H1 (cell line): ENCODE results near the gene WDR12. TPM values are rescaled to one million over a fixed set of nuclear protein-coding genes. Genes with fewer than 3 reads are reported as not detected.

Source experiments
- CTCF ChIA-PET: fragments of 300-600 bp; sonication (Branson Sonifier 250); formaldehyde crosslinking; loops from one replicate; lab custom pipeline; 2021; ENCODE audit not compliant: partially characterized antibody; lab: Charles Lee
- POLR2A ChIA-PET: fragments of 300-600 bp; sonication (Branson Sonifier 250); formaldehyde crosslinking; loops from one replicate; lab custom pipeline; 2021; ENCODE audit warnings: inconsistent platforms; ENCODE audit not compliant: partially characterized antibody; lab: Charles Lee
- DNase-seq, 2 experiments: peaks; one replicate each; pipeline versions ENCODE4 v3.0.0 to v3.0.0-alpha.2; 2010 to 2022; ENCODE audit warnings: low spot score in 2 of 2, low read depth in 1 of 2, mixed read lengths in 1 of 2
- FAIRE-seq: peaks from 2 replicates; lab custom pipeline; 2011; peaks lifted over from hg19 to GRCh38; lab: Jason Lieb, UNC
- H2AFZ ChIP-seq: 2 replicates; pipeline ENCODE4 v1.8.1; 2012; ENCODE audit warnings: low read length, inconsistent platforms
- H2AK5ac ChIP-seq: 2 replicates; pipeline ENCODE4 v1.6.1; 2013; ENCODE audit warnings: low read depth, low read length
- H2BK120ac ChIP-seq: replicated peaks from 2 replicates; pipeline ENCODE3; 2013; ENCODE audit warnings: low read depth, low read length, inconsistent platforms
- H2BK12ac ChIP-seq: 2 replicates; pipeline ENCODE4 v1.6.1; 2013; ENCODE audit warnings: low read depth, low read length
- H2BK15ac ChIP-seq: 2 replicates; pipeline ENCODE4 v1.6.1; 2013; ENCODE audit warnings: low read length
- H2BK20ac ChIP-seq: 2 replicates; pipeline ENCODE4 v1.6.1; 2013; ENCODE audit warnings: low read length
- H2BK5ac ChIP-seq: 2 replicates; pipeline ENCODE4 v1.6.1; 2013; ENCODE audit warnings: low read depth, low read length
- H3K14ac ChIP-seq: 2 replicates; pipeline ENCODE4 v1.6.1; 2013; ENCODE audit warnings: inconsistent platforms; ENCODE audit not compliant: insufficient read length
- H3K18ac ChIP-seq: 2 replicates; pipeline ENCODE4 v1.6.1; 2013; ENCODE audit warnings: low read length; ENCODE audit errors: extremely low read depth
- H3K23ac ChIP-seq: 2 replicates; pipeline ENCODE4 v1.6.1; 2013; ENCODE audit warnings: inconsistent platforms; ENCODE audit not compliant: insufficient read length
- H3K23me2 ChIP-seq: 2 replicates; pipeline ENCODE4 v1.6.1; 2013; ENCODE audit warnings: low read depth, low read length
- H3K27ac ChIP-seq: 2 replicates; pipeline ENCODE4 v1.6.1; 2011; ENCODE audit warnings: low read depth, low read length, inconsistent platforms
- H3K27me3 ChIP-seq, 4 experiments: replicated peaks in 1 of 4; 1 replicate in 1 of 4; 2 replicates in 3 of 4; pipeline versions ENCODE4 v1.6.1 to v1.8.1; 2011 to 2013; ENCODE audit warnings: low read length in 3 of 4, mild to moderate bottlenecking in 3 of 4, inconsistent platforms in 2 of 4, mixed read lengths in 2 of 4, moderate library complexity in 1 of 4; ENCODE audit not compliant: control insufficient read depth in 3 of 4, insufficient read depth in 3 of 4; ENCODE audit errors: extremely low read depth in 1 of 4
- H3K36me3 ChIP-seq, 4 experiments: 2 replicates each; pipeline versions ENCODE4 v1.6.1 to v1.8.1; 2011 to 2013; ENCODE audit warnings: mild to moderate bottlenecking in 4 of 4, low read length in 3 of 4, moderate library complexity in 2 of 4, control low read depth in 1 of 4, inconsistent platforms in 1 of 4; ENCODE audit not compliant: insufficient read depth in 4 of 4, control insufficient read depth in 2 of 4
- H3K4ac ChIP-seq: replicated peaks from 2 replicates; pipeline ENCODE3; 2013; ENCODE audit warnings: low read length, low read depth, mixed read lengths, inconsistent platforms; ENCODE audit not compliant: insufficient read length
- H3K4me1 ChIP-seq, 4 experiments: replicated peaks in 1 of 4; 1 replicate in 1 of 4; 2 replicates in 3 of 4; pipeline versions ENCODE4 v1.6.1 to v1.8.1; 2011 to 2013; ENCODE audit warnings: low read length in 3 of 4, inconsistent platforms in 2 of 4, mixed read lengths in 1 of 4; ENCODE audit not compliant: insufficient read depth in 4 of 4, control insufficient read depth in 3 of 4
- H3K4me2 ChIP-seq, 2 experiments: 2 replicates each; pipeline versions ENCODE4 v1.6.1 to v1.8.1; 2011 to 2013; ENCODE audit warnings: low read depth in 2 of 2, low read length in 2 of 2, control low read depth in 1 of 2, inconsistent platforms in 1 of 2, mild to moderate bottlenecking in 1 of 2; ENCODE audit not compliant: insufficient read depth in 1 of 2
- H3K4me3 ChIP-seq, 4 experiments: fragments of 200-600, 300-600 bp in 1 of 4; sonication (generic), shearing (Covaris generic), sonication (Bioruptor Twin) in 1 of 4; 2 replicates each; pipeline versions ENCODE4 v1.5.1 to v1.8.1; 2011 to 2016; ENCODE audit warnings: low read length in 4 of 4, low read depth in 3 of 4, control low read depth in 2 of 4, inconsistent platforms in 2 of 4, mild to moderate bottlenecking in 2 of 4, mixed read lengths in 1 of 4, moderate library complexity in 1 of 4; ENCODE audit not compliant: insufficient read depth in 2 of 4; ENCODE audit errors: extremely low read depth in 1 of 4
- H3K56ac ChIP-seq: replicated peaks from 2 replicates; pipeline ENCODE3; 2013; ENCODE audit warnings: low read depth, mild to moderate bottlenecking, mixed read lengths, low read length, inconsistent platforms; ENCODE audit not compliant: insufficient read length
- H3K79me1 ChIP-seq: 2 replicates; pipeline ENCODE4 v1.6.1; 2013; ENCODE audit warnings: low read depth, low read length, control low read depth
- H3K79me2 ChIP-seq, 2 experiments: 2 replicates each; pipeline versions ENCODE4 v1.6.1 to v1.8.1; 2012 to 2013; ENCODE audit warnings: low read length in 2 of 2, mild to moderate bottlenecking in 2 of 2, inconsistent platforms in 1 of 2; ENCODE audit not compliant: insufficient read depth in 2 of 2, control insufficient read depth in 1 of 2
- H3K9ac ChIP-seq, 4 experiments: replicated peaks in 1 of 4; 1 replicate in 1 of 4; 2 replicates in 3 of 4; pipeline versions ENCODE4 v1.6.1 to v1.8.1; 2011 to 2013; ENCODE audit warnings: low read depth in 3 of 4, low read length in 3 of 4, control low read depth in 2 of 4, mild to moderate bottlenecking in 2 of 4, moderate library complexity in 2 of 4, inconsistent platforms in 1 of 4; ENCODE audit errors: extremely low read depth in 1 of 4
- H3K9me3 ChIP-seq, 2 experiments: 2 replicates each; pipeline versions ENCODE4 v1.6.1 to v1.8.1; 2012 to 2013; ENCODE audit warnings: mild to moderate bottlenecking in 2 of 2, moderate library complexity in 2 of 2, control low read depth in 1 of 2, inconsistent platforms in 1 of 2, low read depth in 1 of 2, low read length in 1 of 2, mixed read lengths in 1 of 2; ENCODE audit not compliant: insufficient read depth in 2 of 2
- H4K20me1 ChIP-seq, 2 experiments: replicated peaks in 1 of 2; 2 replicates each; pipeline versions ENCODE3 to v1.8.1; 2011 to 2013; ENCODE audit warnings: inconsistent platforms in 2 of 2, low read length in 2 of 2, mild to moderate bottlenecking in 1 of 2; ENCODE audit not compliant: insufficient read depth in 2 of 2, control insufficient read depth in 1 of 2
- H4K5ac ChIP-seq: 2 replicates; pipeline ENCODE4 v1.6.1; 2013; ENCODE audit warnings: low read length, low read depth, mixed read lengths, inconsistent platforms; ENCODE audit not compliant: insufficient read length
- H4K8ac ChIP-seq: 2 replicates; pipeline ENCODE4 v1.8.0; 2013; ENCODE audit warnings: mild to moderate bottlenecking, moderate library complexity, low read length, inconsistent platforms; ENCODE audit not compliant: insufficient read depth; ENCODE audit errors: extremely low read depth
- H4K91ac ChIP-seq: replicated peaks from 2 replicates; pipeline ENCODE3; 2013; ENCODE audit warnings: low read length, mixed read lengths, inconsistent platforms; ENCODE audit not compliant: insufficient read length
- TCF12 ChIP-seq: IDR thresholded peaks from 2 replicates; pipeline ENCODE4 v1.6.1; 2011; ENCODE audit warnings: low read depth, mild to moderate bottlenecking, low read length
- WGBS, 2 experiments: shearing (Covaris generic) in 1 of 2; methylation state at CpG; one replicate each; pipeline versions ENCODE4 v1.1.6 to v1.1.7; 2013 to 2015; ENCODE audit warnings: low lambda C conversion rate in 2 of 2, mixed read lengths in 2 of 2, inconsistent platforms in 1 of 2, low coverage in 1 of 2, missing lambda C conversion rate in 1 of 2; ENCODE audit not compliant: insufficient replicate concordance in 2 of 2, insufficient coverage in 1 of 2, insufficient read length in 1 of 2; ENCODE audit errors: extremely low coverage in 1 of 2, missing lambda C conversion rate in 1 of 2; 5-methylcytosine and 5-hydroxymethylcytosine counted together
- polyA plus RNA-seq, 7 experiments: library from polyadenylated mRNA; depleted of rRNA in 3 of 7; stranded (reverse) in 5 of 7; unstranded in 2 of 7; fragments of >200 nt in 5 of 7; fragments of 200-250 nt in 2 of 7; gene quantifications; 1 replicate in 5 of 7; 2 replicates in 1 of 7; 4 replicates in 1 of 7; pipeline versions ENCODE4 v1.2.1 to v1.2.3, GENCODE V29; 2011 to 2013; ENCODE audit warnings: missing spikeins in 2 of 7, mixed read lengths in 2 of 7
- total RNA-seq: library from RNA; stranded (reverse); fragmentation: NEBNext Ultra II Directional; extraction: Animal tissue kit (Norgen Biotek cat#: 25700); gene quantifications from 2 replicates; pipeline ENCODE4 v1.2.1, GENCODE V29; 2021

The WDR12 gene
- total and polyA plus RNA-seq, 2 of the 8 experiments (the other 6 are each of a cell fraction or from before 2014, with no cell fraction given) = 25.0 to 183 TPM

- no peak for DNase-seq
- Histone ChIP-seq H2AFZ (no peak overlapping the region), H3K9me3 (peaks cover 6% of the 10 kb centered on the region in 2 experiments; a peak in 2 of 4 replicates), H3K9ac (no peak overlapping the region), H3K79me2 (no peaks in the 10 kb centered on the region), H3K4ac (no peak overlapping the region), H2BK15ac (no peak overlapping the region), H4K5ac (no peak overlapping the region), H3K14ac (no peak overlapping the region), H2BK5ac (no peak overlapping the region), H3K23ac (no peak overlapping the region), H3K27me3 (no peaks in the 10 kb centered on the region), H4K8ac (no peak overlapping the region), H3K23me2 (no peaks in the 10 kb centered on the region), H2BK20ac (no peak overlapping the region), H2BK120ac (no peak overlapping the region), H2BK12ac (no peak overlapping the region), H3K79me1 (no peaks in the 10 kb centered on the region), H3K4me1 (no peaks in the 10 kb centered on the region), H3K56ac (no peak overlapping the region), H4K91ac (no peak overlapping the region), H2AK5ac (no peak overlapping the region), H4K20me1 (no peaks in the 10 kb centered on the region), H3K4me3 (no peak overlapping the region), H3K27ac (no peak overlapping the region), H3K18ac (no peak overlapping the region), H3K4me2 (no peak overlapping the region), H3K36me3 (peaks cover 0 to 3% (median 0%) of the 10 kb centered on the region in 4 experiments; a peak in 1 of 8 replicates)
- WGBS, 2 experiments = 87% methylated on average over 1 of the region's 1 CpG; no CpG with 5 or more reads in 1 of the 2 experiments
- POLR2A ChIA-PET = no interaction called here
- CTCF ChIA-PET = no interaction called here
- no peak for FAIRE-seq
- TF ChIP-seq TCF12 = no peak
Measured at GRCh38 chr2:202944408-202944807, 32.9 kb upstream of the WDR12 start.
